Head of caudate nucleus (tissue), 42 donors: ENCODE results near the gene CEPT1.
A peak's percentile ranks its signal among the peaks of the same experiment; 100 is the strongest.

Experiments used
- DNase-seq, 42 donors: peaks; one replicate each; pipeline versions ENCODE4 v3.0.0 to v3.0.0-alpha.2; 2020 to 2021; ENCODE audit warnings: mixed read lengths in 7 of 42
- intact Hi-C: fragments of 100-400 bp; cut with DNase I; formaldehyde crosslinking; loops from one replicate; pipeline ENCODE4 v1.15.0; 2022

Gene CEPT1

DNA sequence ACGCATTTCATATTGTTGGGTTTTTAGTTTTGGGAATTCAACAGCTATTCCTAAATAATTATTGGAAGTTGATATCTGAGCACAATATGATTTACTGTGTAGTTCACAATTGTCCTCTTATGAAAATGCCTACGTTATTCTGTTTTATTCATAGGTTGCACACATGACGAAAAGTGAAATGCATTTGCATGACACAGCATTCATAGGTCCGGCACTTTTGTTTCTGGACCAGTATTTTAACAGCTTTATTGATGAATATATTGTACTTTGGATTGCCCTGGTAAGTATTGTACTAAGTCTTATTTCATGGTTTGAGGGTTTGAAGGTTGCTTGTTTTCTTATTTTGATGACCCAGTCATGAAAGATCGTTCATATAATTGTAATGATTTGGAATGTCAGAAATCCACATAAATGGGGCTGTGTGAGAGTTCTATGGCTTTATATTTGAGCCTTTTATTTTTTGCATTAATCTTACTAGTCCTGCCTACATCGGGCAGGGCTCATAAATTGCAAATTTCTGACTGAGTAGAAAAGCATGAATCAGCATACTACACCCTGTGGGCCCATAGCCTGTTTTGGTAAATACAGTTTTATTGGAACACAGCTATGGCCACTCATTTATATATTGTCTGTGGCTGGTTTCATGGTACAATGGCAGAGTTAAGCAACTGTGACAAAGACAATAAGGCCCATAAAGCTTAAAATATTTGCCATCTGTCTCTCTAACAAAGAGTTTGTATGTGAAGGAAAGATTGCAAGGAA is 43.5 kb downstream of the CEPT1 start:
- DNase-seq, result no peak
- intact Hi-C loops, result no loop called here

DNA sequence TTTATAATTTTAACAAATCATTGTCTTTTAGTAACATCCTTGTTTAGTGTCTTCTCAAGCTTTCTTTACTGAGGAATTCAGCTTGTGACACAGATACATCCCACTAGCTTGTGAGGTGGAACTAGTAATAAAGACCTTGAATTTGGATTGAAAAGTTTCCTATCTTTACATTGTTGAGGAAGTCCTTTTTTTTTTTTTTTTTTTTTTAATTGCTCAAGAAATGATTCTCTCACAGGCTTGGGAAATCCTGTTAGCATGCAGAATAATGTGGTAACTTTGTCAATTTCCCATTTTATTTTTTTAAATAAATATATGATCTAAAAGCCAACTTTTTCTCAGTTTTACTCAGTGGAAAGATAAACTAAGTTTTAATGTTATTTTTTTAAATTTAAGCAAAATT is 44.6 kb downstream of the CEPT1 start:
- DNase-seq, result no peak
- intact Hi-C loops, result no loop called here

DNA sequence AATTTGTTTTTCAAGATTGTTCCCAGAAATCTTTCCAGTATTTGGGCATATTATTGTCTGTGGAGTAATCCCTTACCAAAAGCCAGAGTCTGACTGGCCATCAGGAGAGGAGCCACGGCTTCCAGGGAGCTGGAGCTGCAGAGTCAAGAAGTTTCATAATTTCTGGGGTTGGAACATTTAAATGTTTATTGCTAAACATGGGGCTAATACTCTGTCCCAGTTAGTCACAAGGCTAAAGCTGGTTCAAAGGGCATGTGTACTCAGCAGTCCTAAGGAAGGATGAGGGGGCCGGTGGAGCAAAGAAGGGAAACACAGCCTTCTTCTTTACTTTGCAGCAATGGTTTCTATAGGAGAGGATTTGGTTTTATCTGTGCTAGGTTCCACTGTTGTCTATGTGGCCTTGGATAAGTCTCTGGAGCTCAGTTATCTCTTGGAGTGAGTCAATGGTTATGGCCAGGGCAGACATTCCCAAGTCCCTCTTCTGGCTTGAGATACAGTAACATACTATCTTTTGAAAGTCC is 51.0 kb downstream of the CEPT1 start:
- intact Hi-C loops, result no loop called here

DNA sequence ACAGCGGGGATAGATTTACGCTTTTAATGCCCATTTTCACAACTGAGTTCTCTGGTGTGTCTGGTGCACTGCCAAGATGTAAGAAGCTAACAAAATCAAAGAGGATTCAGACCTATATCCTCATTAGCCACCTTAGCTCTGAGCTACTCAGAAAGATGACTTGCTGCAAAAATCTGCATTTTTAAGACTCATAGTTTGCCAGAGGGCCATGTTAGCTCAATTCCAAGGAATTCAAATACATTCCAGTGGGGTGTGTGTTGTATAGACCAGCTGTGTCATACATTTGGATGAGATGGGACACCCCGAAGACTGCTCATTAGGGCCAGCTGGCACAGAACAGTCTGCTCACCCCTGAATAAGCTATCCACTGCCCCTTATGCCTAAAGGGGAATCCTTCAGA is 51.5 kb downstream of the CEPT1 start:
- intact Hi-C loops, result no loop called here
- no peak for DNase-seq

More for the DNA sequence above, 51.0 kb downstream of the CEPT1 start:
- no peak for DNase-seq

DNA sequence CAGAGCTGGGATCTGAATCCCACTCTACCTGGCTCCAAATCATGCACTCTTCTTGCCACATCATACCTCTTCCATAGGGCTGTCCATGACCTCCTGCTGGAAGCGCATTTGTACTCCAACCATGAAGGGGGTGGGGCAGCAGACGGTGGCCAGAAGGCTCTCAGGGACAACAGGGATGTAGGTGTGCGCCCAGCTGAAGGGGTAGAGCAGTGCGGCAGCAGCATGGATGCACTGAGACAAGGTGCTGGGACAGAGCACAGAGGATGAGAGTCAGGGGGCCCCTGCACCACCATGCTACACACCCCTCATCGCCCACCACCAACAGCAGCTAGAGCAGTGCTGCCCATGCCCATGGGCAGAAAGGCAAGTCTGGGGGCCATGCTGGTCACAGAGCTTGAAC is 52.1 kb downstream of the CEPT1 start:
- DNase-seq, result no peak
- intact Hi-C loops, result no loop called here

DNA sequence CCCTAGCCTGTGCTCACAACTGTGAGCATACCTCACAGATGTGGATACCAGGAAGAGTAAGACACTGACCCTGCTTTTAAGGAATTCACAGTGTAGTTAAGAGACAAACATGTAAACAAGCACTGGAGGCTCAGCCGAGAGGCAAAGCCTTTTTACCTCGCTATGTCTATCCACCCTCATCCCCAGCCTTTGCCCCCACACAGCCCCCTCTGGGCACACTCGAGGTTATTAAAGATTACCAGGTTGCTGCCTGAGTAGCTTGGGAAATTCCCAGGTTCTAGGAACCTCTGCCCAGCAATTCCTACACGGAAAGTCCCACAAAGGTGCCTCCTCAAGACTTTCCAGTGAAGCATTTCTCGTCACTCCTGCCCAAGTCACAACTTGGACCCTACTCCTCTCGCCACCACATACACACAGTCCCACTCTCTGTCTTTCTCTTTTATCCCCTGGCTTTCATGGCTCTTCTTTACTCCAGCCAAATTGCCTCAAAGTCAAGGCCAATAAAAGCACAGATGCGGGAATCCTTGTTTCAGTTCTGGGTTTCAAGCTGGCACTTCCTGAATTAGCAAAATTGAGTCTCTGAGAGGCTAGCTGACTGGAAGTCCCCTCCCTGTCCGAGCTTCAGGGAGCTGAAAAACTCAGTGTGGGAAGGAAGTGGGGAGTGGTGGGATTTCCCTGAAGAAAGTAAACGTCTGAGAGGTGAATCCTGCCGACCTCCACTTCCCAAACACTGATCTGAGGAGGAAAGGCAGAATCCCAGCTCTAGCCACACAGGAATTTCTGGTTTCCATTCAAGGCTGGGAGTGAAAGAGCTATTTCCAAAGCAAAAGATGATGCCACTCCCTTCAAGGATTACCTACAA is 52.9 kb downstream of the CEPT1 start:
- intact Hi-C loops, result no loop called here
- DNase-seq, result peak in 12 of 42 donors; percentile 18 to 73 (median 30)

DNA sequence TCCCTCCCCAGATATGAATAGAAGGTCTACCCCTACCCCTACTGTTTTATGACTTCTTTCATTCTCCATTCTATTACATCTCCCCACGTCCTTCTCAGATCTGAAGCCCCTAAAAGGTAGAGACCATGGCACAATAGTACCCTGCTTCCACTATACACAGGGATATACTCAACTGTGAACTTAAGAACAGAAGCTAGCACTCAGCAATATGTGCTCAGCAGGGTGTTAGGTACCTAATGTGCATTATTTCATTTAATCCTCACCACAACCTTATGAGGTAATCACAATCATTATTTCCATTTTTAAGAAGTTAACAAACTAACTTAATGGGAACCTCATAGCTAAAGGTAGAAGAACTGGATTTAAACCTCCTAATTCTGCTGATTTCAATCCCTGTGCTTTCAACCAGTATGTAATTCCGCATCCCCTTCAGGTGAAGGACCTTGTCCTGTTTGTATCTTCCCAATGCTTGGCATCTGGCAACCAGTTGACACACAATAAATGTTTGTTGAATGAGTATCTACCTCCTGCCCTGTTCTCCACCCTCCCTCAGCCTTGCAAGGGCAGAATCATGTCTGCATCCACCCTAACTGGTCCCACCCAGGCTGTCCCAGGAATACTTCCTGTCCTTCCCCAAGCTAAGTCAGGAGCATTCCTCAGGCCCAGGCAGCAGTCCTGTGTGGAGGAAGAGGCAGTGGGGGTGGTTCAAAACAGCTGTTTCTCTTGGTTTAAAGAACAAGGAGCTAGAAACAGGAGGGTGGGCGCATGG is 53.9 kb downstream of the CEPT1 start:
- no peak for DNase-seq
- intact Hi-C loops, result no loop called here

DNA sequence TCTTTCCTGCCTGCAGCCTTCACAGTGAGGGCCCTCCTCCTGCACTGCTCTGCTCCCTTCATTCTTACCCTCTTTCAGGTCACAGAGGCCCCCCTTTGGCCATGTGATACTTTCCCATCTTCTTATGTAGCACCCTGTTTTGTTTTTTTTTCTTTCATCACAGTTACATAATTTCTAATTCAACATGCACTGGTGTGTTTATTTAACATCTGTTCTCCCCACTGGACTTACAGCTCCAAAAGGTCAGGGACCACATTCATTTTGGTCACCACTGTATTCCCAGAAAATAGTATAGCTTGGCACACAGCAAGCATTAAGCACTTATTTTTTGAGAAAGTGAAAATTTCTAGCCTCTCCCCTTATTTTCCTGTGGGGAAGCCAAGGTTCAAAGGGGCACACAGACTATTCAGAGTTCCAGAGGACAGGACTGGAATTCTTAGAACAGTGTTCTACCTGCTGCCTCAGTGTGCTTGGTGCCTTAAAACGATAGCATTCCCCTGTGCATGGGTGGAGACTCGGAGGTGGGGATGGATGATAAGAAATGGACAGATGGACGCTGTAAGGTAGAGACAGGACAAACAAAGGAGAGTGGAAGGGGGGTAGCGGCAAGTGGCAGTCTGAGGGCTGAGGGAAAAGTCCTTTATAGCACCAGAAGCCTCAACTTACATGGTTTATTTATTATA is 55.1 kb downstream of the CEPT1 start:
- no peak for DNase-seq
- intact Hi-C loops, result no loop called here

DNA sequence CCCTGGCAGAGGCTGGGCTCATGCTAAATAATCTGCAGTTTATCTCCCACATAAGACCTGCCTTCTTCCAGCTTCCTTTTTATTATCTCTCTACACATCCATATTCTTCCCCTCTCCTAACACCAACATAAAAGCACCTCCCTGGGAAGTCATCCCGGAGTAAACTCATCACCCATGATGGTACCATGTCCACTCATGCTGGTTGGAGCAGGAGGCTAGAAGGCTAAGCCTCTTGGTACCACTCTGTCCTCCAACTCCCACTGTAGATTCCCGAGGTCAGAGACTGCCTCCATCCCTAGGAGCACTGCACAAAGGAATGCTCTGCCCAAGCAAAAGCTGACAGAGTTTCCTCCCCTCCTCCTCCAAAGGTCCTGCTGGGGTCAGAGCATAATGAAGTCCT is 56.2 kb downstream of the CEPT1 start:
- DNase-seq, result no peak
- intact Hi-C loops, result no loop called here

DNA sequence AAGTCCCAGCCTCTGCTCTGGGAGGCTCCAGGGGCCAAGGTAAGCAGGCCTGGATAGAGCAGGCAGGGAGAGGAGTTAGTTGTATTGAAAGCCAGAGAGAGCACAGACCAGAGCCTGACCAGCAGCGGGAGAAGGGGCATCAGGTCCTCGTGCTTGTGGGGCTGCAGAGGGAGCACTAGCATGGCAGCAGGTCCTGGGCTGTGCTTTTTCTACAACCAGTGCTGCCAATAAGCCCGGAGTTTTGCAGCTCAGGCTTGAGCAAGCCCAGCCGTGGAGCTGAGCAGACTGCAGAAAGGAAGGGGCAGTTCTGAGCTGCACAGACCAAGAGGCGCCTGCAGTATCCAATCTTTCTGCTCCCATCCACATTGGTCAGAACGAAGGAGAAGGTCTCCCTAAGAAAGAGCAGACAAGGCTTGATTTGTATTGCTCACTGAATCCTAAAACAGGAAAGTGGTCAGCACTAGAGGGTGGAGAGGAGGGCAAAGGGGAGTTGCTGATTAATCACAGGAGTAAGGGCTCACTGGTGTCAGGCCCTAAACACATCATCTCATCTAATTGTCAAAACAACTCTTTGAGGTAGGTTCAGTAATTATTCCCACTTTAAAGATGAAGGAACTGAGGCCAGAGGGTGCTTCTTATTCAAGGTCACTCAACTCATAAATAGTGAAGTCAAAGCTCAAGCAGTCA is 57.7 kb downstream of the CEPT1 start:
- peak in 1 of 42 donors; percentile 33 for DNase-seq
- intact Hi-C loops, result no loop called here

DNA sequence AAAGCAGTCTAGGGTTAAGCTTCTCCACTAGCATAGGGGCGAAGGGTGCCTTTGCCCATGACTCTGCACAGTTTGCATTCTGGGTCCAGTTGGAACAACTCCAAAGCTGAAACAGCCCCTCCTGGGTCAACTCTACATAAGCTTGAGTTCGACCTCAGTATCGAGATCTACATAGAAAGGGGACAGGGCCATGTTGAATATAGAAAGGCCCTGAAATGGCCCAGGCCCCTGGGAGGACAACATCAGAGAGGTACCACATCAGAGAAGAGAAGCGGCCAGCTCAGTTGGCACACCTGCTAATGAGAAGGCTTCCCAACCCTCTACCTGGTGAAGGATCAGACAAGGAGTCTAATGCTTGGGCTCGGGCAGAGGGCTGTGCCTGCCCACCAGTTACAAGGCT is 58.8 kb downstream of the CEPT1 start:
- no peak for DNase-seq
- intact Hi-C loops, result no loop called here

DNA sequence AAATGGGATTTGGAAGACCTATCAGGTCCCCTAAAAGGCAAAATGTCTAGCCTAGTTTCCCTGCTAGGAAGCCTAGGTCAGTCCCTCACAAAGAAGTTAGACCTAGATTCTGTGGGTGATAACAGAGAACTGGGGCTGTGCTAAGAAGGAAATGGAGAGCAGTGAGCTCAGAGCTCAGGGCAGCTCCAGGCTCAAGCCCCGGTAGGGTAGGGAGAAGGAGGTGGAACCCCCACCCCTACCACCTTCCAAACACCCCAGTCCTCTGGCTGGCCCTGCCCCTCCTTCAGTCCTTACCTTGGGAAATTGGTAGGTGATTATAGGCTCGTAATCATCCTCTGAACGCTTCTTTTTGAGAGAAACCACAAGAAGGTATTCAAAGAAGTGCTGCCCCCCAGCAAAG is 59.3 kb downstream of the CEPT1 start:
- intact Hi-C loops, result no loop called here
- DNase-seq, result no peak

DNA sequence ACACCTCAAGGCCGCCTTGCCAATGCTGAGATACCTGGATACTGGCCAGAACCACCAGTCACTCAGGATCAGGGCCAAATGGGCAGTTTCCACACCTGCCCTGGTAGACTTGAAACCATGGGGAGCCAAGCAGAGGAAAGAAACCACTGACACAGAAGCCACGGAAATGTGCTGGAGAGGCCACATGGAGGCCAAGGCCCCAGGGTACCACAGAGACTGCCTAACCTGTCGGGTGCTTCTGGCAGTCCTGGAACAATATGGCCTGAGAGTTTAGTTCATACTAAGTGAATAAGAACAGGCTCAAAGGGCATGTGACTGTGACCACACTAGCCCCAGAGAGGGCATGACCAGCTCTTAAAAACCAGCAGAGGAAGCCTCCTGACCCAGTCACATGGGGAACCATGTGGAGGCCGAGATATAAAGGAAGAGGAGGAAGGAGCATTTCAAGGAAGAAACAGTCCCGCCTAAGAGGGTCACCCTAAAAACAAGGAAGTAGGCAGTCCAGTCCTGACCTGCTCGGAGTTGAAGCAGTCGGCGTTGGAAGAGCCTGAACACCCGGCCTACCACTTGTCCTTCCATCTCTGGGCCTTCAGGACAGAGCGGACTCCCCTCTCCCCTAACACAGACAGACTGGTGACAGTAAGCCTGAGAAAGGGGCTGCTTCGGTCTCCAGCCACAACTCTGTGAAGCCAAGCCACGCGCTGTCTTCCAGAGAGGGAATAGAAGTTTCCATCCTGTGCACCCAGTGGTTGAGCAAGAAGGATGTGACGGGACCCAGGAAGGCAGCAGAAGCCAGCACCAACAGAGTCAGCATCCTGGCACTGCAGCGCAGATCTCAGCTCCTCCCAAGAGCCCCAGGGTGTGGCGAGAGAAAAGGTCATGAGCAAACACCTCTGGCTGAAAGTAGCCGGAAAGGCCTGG is 60.1 kb downstream of the CEPT1 start, which contains the start of gene DENND2D:
TSS of gene DENND2D (minus strand) at position 766 of the 921 bp plus-strand sequence. CDS start at position 579, 187 bp downstream.
- intact Hi-C loops, result no loop called here
- DNase-seq, result peak in 36 of 42 donors; percentile 11 to 72 (median 50)

DNA sequence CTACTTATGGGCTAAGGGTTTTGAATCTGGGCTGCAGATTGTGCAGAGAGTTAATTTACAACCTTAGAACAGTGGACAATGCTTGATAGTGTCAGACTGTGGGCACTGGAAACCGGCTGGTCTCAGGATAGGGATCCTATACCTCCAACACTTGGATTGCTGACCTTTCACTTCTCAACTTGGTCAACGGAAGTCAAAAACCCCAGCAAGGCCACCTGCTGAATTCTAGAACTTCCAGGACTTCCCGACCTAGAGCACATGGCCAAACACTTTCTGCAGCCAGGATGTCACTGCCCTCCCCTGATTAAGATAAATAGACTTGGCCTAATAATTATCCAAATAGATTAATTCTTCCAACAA is 60.8 kb downstream of the CEPT1 start:
- intact Hi-C loops, result no loop called here
- no peak for DNase-seq

DNA sequence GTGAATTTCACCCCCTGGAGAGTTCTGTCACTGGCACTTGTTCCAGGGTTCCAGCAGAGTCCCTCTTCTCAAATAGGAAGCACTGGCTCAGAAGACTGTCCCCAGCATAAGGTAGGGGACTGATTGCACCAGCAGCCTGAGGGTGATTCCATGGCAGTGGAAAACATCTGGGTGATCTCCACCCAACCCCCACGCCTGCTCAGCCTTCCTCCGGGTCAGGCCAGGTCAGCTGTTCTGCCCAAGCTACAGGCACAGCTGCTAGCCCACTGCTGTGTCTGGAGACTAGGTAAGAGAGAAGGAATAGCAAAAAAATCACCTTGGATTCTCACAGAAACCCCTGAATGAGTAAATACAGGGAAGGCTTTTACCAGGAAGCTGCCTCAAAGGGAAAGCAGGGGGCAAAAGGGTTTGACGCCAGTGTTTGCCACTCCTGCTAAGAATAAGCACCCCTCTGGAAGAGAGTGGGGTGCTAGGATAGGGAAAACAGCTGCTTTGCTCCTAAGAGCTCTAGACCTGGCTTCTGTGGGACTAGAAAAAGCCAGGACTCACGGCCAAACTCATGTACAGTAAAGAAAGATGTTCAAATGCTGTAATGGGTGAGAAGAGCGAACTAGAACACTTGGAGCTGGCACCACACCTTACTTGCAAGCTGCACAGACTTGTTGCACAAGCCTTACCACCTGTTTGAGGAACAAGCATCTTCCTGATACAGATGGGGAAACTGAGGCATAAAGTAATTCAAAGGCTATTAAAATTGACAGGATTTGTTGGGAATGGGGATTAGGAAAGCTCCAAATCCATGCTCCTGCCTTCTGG is 61.5 kb downstream of the CEPT1 start:
- no peak for DNase-seq
- intact Hi-C loops, result no loop called here

DNA sequence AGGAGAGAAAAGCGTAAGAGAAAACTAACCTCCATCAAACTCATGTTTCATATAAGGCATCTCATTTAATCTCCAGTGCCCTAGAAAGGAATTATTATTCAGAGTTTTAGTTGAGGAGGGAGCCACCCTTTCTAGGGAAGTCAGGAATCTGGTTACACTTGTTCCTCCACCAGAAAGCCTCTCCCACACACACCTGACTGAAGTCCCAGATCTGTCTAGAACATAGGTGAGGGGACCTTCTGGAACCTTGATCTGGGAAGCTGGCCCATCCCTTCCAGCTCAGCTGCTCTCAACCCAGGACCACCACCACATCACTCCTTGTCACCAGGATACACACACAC is 62.3 kb downstream of the CEPT1 start:
- intact Hi-C loops, result no loop called here
- no peak for DNase-seq
